Activated CD4-positive, alpha-beta T cell treated with anti-CD3 and anti-CD28 coated beads, Interleukin-2, amount 10 ng/mL, durations not matched to agents 7 days and 5 days (primary cell): ENCODE measurements around the gene ANKRD11. TPM values are rescaled to one million over a fixed set of nuclear protein-coding genes. Genes with fewer than 3 reads are reported as not detected.
A peak's percentile ranks its signal among the peaks of the same experiment; 100 is the strongest.

Experiments
- CTCF ChIA-PET: fragments of 350-600 bp; sonication (Branson Sonifier 250); formaldehyde crosslinking; loops from one replicate; lab custom pipeline; 2021; ENCODE audit warnings: antibody characterized with exemption; lab: Charles Lee
- POLR2A ChIA-PET: fragments of 350-600 bp; sonication (Branson Sonifier 250); formaldehyde crosslinking; loops from one replicate; lab custom pipeline; 2021; ENCODE audit warnings: antibody characterized with exemption; lab: Charles Lee
- DNase-seq: peaks from one replicate; pipeline ENCODE4 v3.0.0-alpha.2; 2020
- H3K27ac Mint-ChIP-seq: one replicate; pipeline ENCODE4 v1.8.0; 2021; ENCODE audit warnings: mild to moderate bottlenecking, moderate library complexity, mixed read lengths
- H3K27me3 Mint-ChIP-seq: one replicate; pipeline ENCODE4 v1.8.0; 2021; ENCODE audit warnings: mixed read lengths
- H3K36me3 Mint-ChIP-seq: one replicate; pipeline ENCODE4 v1.8.0; 2021; ENCODE audit warnings: low read depth, mixed read lengths
- H3K4me1 Mint-ChIP-seq: one replicate; pipeline ENCODE4 v1.8.0; 2021; ENCODE audit warnings: mixed read lengths
- H3K4me3 Mint-ChIP-seq: one replicate; pipeline ENCODE4 v1.8.0; 2021; ENCODE audit warnings: mild to moderate bottlenecking, moderate library complexity, mixed read lengths
- H3K9me3 Mint-ChIP-seq: one replicate; pipeline ENCODE4 v1.8.0; 2021; ENCODE audit warnings: mixed read lengths
- total RNA-seq, 2 experiments: library from RNA; stranded (reverse); gene quantifications; one replicate each; pipeline ENCODE4 v1.2.3, GENCODE V29; 2021

The ANKRD11 gene
- total RNA-seq, 2 experiments from 2014 or later: 158 to 178 TPM

DNA sequence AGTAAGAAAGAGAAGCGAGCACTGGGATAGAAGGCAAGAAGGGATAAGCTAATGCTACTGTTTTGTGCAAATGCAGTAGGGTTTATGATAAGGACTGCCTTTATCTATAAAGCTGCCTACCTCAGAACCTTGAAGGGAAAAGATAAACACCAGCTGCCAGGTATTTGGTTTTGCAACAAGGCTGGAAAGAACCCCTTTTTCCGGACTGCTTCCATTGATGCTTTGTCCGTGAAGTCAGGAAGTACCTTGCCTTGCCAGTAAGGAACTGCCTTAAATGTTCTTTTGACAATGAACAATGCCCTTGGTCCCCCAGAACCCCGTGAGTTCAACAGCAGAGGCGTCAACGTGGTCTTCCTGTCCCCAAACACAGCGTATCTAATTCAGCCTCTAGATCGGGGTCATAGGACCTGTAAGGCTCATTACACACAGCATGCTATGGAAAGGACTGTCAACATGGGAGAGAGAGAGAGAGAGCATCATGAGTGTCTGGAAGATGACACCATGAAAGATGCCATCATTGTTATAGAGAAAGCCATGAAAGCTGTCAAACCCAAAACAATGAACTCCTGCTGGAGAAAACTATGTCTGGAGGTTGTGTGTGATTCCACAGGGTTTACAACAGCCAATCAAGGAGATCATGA lies 113.4 kb downstream of the ANKRD11 start:
- H3K27me3 Mint-ChIP-seq: no peaks in the 10 kb centered on the region
- DNase-seq: no peak
- peaks cover 57% of the 10 kb centered on the region for H3K4me1 Mint-ChIP-seq
- CTCF ChIA-PET: interaction anchor here (0.5 to 1.2 kb wide), 3 partner anchors 8 to 276 kb away, joined by 3 to 4 read pairs (median 3); no protein-coding TSS in a partner anchor
- no peak overlapping the region for H3K4me3 Mint-ChIP-seq
- POLR2A ChIA-PET: no interaction called here
- H3K9me3 Mint-ChIP-seq: peaks cover 2% of the 10 kb centered on the region
- H3K27ac Mint-ChIP-seq: no peak overlapping the region
- peaks cover 23% of the 10 kb centered on the region for H3K36me3 Mint-ChIP-seq

DNA sequence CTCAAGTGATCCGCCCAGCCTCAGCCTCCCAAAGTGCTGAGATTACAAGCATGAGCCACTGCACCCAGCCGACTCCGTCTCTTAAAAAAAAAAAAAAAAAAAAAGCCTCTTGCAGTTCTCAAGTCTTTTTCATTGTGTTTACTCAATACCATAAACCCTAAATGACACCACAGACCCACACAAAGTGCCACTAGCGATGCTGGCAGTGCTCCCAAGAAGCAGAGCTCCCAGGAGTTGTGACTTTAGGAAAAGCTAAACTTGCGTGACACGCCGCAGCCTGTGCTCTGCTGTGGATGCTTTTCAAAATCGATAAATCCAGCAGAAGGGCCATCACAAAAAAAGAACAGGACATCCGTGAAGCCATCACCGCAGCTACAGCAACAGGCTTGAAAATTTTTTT lies 114.7 kb downstream of the ANKRD11 start:
- peaks cover 52% of the 10 kb centered on the region for H3K4me1 Mint-ChIP-seq
- CTCF ChIA-PET: interaction anchor here (0.6 kb wide), 1 partner anchor 135 kb away, joined by 3 read pairs; no protein-coding TSS in a partner anchor
- no peak overlapping the region for H3K27ac Mint-ChIP-seq
- H3K9me3 Mint-ChIP-seq: peaks cover 2% of the 10 kb centered on the region
- POLR2A ChIA-PET: no interaction called here
- H3K4me3 Mint-ChIP-seq: no peak overlapping the region
- no peak for DNase-seq
- no peaks in the 10 kb centered on the region for H3K27me3 Mint-ChIP-seq
- peaks cover 25% of the 10 kb centered on the region for H3K36me3 Mint-ChIP-seq

DNA sequence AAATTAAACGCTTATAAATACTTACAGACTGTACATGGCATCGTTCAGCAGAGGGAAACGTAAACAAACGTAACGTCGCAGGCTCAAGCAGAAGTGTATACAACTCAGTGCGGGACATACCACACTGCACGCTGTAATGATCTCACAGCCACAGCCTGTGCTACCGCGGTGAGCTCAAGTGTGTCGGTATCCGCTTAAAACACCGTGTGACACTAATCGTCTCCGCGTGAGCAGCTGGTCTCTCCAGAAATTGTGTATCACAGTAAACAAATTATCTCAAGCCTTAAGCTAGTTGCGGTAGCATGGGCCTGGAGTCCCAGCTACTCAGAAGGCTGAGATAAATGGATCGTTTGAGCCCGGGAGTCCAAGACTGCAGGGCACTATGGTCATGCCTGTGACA lies 115.3 kb downstream of the ANKRD11 start:
- H3K27ac Mint-ChIP-seq: no peak overlapping the region
- POLR2A ChIA-PET: no interaction called here
- peaks cover 52% of the 10 kb centered on the region for H3K4me1 Mint-ChIP-seq
- no peak overlapping the region for H3K4me3 Mint-ChIP-seq
- DNase-seq: no peak
- H3K9me3 Mint-ChIP-seq: peaks cover 2% of the 10 kb centered on the region
- H3K27me3 Mint-ChIP-seq: no peaks in the 10 kb centered on the region
- H3K36me3 Mint-ChIP-seq: peaks cover 27% of the 10 kb centered on the region
- CTCF ChIA-PET: interaction anchor here (0.7 kb wide), 1 partner anchor 764 kb away, joined by 5 read pairs; no protein-coding TSS in a partner anchor

DNA sequence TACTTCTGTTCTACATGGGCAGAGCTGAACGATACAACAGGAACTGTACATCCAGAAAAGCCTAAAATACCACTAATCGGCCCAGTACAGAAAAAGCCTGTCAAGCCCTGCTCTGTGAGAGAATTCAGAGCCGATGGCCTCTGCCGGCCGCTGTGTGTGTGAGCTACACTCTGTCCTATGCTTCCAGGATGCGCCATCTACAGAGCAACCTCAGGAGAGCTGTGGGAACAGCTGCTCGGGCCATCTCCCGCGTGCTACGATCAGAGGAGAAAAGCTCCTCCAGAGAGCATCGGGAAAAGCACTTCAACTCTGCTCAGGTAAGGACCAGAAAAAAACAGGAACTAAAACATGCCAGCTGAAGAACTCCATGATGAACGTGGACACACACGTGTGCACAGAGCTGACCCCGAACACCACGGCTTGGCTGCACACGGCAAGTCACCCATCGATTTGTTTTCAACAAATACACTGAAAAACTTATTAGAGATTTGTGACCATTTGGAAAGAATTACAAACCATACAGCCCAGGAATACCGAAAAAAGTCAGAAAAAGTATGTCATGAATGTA lies 115.9 kb downstream of the ANKRD11 start:
- H3K9me3 Mint-ChIP-seq: peaks cover 2% of the 10 kb centered on the region
- CTCF ChIA-PET: interaction anchor here (0.7 to 2.0 kb wide), 2 partner anchors 8 to 763 kb away, joined by 5 to 7 read pairs; no protein-coding TSS in a partner anchor
- H3K27ac Mint-ChIP-seq: no peak overlapping the region
- no peak for DNase-seq
- peaks cover 53% of the 10 kb centered on the region for H3K4me1 Mint-ChIP-seq
- H3K36me3 Mint-ChIP-seq: peaks cover 25% of the 10 kb centered on the region
- no peaks in the 10 kb centered on the region for H3K27me3 Mint-ChIP-seq
- no peak overlapping the region for H3K4me3 Mint-ChIP-seq
- POLR2A ChIA-PET: no interaction called here

DNA sequence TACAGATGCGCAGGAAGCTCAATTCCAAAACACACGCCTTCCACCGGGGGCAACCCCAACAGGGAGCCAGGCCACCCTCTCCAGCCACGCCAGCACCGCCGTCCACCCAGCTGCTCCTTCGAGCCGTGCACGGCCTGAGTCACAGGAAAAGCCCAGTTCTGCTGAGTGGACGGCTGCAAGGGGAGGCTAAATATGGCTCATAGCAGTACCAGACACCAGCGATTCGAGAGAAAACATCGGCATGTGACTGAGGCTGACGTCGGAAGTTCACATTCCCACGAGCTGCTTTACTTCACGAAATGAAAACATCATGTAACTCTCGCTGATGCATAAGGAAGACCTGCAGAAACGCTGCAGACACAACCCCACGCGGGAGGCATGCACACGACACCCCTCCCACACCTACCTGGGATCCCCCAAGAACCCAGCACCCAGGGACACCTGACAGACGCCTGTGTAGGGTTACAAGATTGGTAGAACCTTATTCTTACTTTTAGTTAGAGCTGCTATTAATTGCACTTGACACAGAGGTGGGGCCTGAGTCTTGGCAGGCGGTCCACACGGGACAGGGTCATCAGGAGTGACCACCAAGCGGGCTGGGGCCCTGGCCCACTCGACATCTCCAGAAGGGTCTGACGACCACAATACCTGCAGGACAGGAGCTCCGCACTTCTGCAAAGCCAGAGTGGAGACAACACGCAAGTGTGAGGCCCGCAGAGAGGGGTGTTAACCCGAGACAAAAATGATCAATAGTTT lies 116.8 kb downstream of the ANKRD11 start:
- Mint-ChIP-seq H3K36me3 (peaks cover 25% of the 10 kb centered on the region), H3K27ac (no peak overlapping the region), H3K9me3 (peaks cover 2% of the 10 kb centered on the region), H3K4me3 (no peak overlapping the region), H3K4me1 (peaks cover 56% of the 10 kb centered on the region), H3K27me3 (no peaks in the 10 kb centered on the region)
- POLR2A ChIA-PET: no interaction called here
- DNase-seq: no peak
- CTCF ChIA-PET: interaction anchor here (1.1 to 2.0 kb wide), 3 partner anchors 9 to 42 kb away, joined by 3 to 7 read pairs (median 3); no protein-coding TSS in a partner anchor

DNA sequence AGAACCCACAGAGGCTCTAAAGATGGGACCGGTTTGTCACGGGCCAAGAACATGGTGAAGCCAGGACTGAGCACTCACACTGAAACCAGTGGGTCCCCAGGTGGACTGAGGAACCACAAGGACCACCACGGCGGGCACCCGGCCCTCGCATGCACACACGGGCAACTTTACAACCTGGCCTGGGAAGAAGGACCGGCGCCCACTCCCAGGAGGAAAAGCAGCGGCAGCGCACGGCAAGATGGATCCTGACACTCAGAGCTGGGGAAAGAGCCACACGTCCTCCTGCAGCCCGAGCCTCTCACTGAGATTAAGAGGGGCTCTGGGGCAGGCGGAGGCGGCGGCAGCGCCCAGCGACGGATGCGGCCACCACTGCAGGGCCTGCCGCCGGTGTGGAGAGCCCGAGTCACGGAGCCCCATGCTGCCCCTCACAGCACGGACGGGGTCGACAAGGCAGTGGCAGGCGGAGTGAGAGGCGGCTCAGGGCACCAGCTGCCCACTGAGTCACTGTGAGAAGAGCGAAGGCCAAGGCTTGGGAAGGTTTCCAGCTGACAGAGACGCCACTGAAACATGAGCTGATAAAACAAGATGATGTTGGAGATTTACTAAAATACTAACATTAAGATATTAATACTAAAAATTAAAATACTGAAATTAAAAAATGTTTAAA lies 118.3 kb downstream of the ANKRD11 start:
- H3K36me3 Mint-ChIP-seq: peaks cover 25% of the 10 kb centered on the region
- no peak overlapping the region for H3K27ac Mint-ChIP-seq
- H3K9me3 Mint-ChIP-seq: peaks cover 2% of the 10 kb centered on the region
- no peak for DNase-seq
- ChIA-PET CTCF (interaction anchor here (1.1 to 2.7 kb wide), 3 partner anchors 8 to 11 kb away, joined by 3 to 9 read pairs (median 7); no protein-coding TSS in a partner anchor), POLR2A (no interaction called here)
- no peaks in the 10 kb centered on the region for H3K27me3 Mint-ChIP-seq
- no peak overlapping the region for H3K4me3 Mint-ChIP-seq
- H3K4me1 Mint-ChIP-seq: peaks cover 56% of the 10 kb centered on the region

DNA sequence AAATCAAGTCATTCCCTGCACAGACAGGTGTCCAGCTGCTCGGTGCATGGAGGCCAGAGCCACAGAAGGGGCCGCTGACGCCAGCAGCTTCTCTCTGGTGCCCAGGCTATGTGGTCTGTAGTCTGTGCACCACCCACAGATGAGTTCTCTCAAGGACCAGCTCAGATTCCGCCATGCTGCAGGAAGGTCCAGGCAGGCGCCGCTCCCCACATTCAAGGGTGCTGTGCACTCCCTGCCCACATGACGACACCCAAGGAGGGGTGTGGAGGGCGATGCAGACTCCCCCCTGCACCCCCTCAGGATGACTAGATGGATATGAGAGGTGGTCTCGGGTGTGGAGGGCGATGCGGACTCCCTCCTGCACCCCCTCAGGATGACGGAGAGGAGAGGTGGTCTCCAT lies 119.0 kb downstream of the ANKRD11 start:
- Mint-ChIP-seq H3K27me3 (no peaks in the 10 kb centered on the region), H3K27ac (no peak overlapping the region), H3K4me1 (peaks cover 57% of the 10 kb centered on the region), H3K4me3 (no peak overlapping the region), H3K9me3 (no peaks in the 10 kb centered on the region), H3K36me3 (peaks cover 24% of the 10 kb centered on the region)
- ChIA-PET CTCF (interaction anchor here (0.5 to 2.7 kb wide), 4 partner anchors 10 to 1998 kb away, joined by 3 to 9 read pairs (median 3); no protein-coding TSS in a partner anchor), POLR2A (no interaction called here)
- no peak for DNase-seq

DNA sequence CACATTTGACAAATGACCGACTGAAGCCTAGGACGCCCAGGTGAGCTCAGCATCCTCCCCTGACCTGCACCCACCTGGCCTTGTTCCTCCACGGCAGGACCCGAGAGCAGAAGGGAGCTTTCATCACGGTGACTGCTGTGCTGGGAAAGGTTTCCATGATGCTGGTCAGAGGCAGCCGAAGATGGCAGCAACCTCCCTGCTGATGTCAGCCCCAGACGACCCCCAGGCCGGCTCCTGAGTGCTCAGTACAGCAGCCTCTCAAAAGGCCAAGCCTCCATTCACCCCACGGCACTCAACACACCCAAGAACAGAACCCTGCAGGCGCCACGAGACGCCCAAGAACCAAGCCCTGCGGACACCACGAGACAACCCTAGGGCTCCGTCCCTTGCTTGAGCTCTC lies 119.8 kb downstream of the ANKRD11 start:
- Mint-ChIP-seq H3K4me3 (no peak overlapping the region), H3K27ac (no peak overlapping the region), H3K4me1 (peaks cover 59% of the 10 kb centered on the region), H3K9me3 (no peaks in the 10 kb centered on the region), H3K36me3 (peaks cover 22% of the 10 kb centered on the region), H3K27me3 (no peaks in the 10 kb centered on the region)
- DNase-seq: no peak
- CTCF ChIA-PET: interaction anchor here (0.5 to 2.7 kb wide), 6 partner anchors 9 to 1997 kb away, joined by 3 to 9 read pairs (median 3); no protein-coding TSS in a partner anchor
- POLR2A ChIA-PET: no interaction called here

DNA sequence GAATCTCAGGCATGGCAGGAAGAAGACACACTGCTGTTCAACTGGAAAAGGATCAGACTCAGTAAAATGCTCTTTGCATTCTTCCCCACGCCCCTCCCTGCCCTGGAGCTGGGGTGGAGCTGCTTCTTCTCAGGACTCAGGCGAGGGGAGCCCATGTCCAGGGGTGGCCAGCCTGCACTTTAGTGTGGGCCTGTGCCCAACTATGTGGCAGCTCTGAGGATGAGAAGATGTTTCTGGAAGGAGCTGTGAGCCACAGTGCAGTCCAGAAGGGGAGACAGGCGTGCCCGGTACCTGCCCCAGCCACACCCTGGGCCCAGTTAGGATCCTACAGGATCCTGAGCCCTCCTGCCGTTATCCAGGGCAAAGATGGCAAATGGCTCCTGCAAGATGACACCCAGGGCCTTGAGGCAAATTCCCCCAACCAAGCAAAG lies 120.3 kb downstream of the ANKRD11 start:
- H3K27ac Mint-ChIP-seq: peak overlapping the region; percentile 41
- H3K27me3 Mint-ChIP-seq: no peaks in the 10 kb centered on the region
- ChIA-PET CTCF (interaction anchor here (0.9 to 2.7 kb wide), 5 partner anchors 9 to 65 kb away, joined by 3 to 9 read pairs (median 3); no protein-coding TSS in a partner anchor), POLR2A (no interaction called here)
- no peaks in the 10 kb centered on the region for H3K9me3 Mint-ChIP-seq
- H3K4me3 Mint-ChIP-seq: no peak overlapping the region
- peaks cover 64% of the 10 kb centered on the region for H3K4me1 Mint-ChIP-seq
- no peak for DNase-seq
- H3K36me3 Mint-ChIP-seq: peaks cover 22% of the 10 kb centered on the region

DNA sequence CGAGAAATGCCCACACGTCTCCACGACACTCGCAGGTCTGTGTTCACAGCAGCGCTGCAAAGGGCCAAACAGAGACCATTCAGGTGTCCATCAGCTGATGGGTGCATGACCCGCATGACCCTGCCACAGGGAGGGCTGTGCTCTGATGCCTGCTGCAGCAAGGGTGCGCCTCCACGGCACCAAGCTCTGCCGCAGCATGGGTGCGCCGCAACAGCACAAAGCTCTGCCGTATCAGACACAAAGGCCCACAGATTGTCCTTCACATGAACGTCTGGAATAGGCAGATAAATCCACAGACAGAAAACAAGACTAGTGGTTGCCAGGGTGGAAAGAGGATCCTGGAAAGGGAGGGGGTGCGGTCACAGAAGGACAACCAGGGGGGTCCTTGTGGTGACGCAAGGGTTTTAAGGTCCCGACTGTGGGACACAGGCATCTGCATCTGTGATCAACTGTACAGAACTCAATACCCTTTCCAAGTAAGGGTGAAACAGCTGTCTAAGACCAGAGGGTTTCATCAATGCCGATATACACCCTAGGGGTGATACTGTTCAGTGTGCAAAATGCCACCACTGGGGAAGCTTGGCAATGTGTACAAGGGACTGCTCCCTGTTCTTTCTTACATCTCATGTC lies 121.0 kb downstream of the ANKRD11 start:
- ChIA-PET POLR2A (no interaction called here), CTCF (interaction anchor here (0.9 to 2.7 kb wide), 6 partner anchors 7 to 66 kb away, joined by 3 to 9 read pairs (median 4); no protein-coding TSS in a partner anchor)
- DNase-seq: no peak
- Mint-ChIP-seq H3K27ac (no peak overlapping the region), H3K9me3 (no peaks in the 10 kb centered on the region), H3K4me1 (peaks cover 66% of the 10 kb centered on the region), H3K27me3 (no peaks in the 10 kb centered on the region), H3K4me3 (no peak overlapping the region), H3K36me3 (peaks cover 22% of the 10 kb centered on the region)

DNA sequence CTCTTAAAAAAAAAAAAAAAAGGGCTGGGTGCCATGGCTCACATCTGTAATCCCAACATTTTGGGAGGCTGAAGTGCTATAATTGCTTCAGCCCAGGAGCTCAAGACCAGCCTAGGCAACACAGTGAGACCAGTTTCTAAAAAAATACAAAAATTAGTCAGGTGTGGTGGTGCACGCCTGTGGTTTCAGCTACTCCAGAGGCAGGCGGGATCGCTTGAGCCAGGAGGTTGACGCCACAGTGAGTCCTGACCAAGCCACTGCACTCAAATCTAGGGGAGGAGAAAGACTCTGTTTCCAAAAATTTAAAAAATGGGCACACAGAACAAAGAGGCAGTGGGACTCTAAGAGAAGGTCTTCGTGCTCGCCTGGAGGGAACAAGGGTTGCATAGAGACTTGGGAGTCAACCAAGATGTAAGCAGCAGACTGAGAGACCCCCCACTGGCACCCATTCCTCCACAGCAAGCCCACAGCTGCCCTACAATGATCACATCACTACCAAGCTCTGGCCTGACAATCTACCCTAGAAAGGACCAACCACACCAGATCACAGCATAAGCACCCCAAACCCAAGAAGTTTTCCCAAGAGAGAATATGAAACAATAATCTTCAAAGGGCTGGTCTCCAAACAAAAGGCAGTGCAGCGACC lies 121.6 kb downstream of the ANKRD11 start:
- no peaks in the 10 kb centered on the region for H3K27me3 Mint-ChIP-seq
- H3K4me3 Mint-ChIP-seq: no peak overlapping the region
- H3K4me1 Mint-ChIP-seq: peaks cover 71% of the 10 kb centered on the region
- no peak overlapping the region for H3K27ac Mint-ChIP-seq
- no peak for DNase-seq
- CTCF ChIA-PET: interaction anchor here (0.6 to 2.0 kb wide), 5 partner anchors 8 to 87 kb away, joined by 3 to 7 read pairs (median 4); no protein-coding TSS in a partner anchor
- H3K36me3 Mint-ChIP-seq: peaks cover 22% of the 10 kb centered on the region
- POLR2A ChIA-PET: no interaction called here
- H3K9me3 Mint-ChIP-seq: no peaks in the 10 kb centered on the region
